Lower leg skin (tissue), 3 donors: ENCODE measurements around the gene GPC5.
"Not testable (repeated sequence)": the region's sequence is repeated elsewhere in the genome, so short reads cannot be mapped to it uniquely, and the experiment has no call there.

Experiments
- POLR2A ChIP-seq, 2 donors: fragments of 450-650 bp; IDR thresholded peaks; one replicate each; pipeline ENCODE4 v1.6.1; 2016 to 2017; ENCODE audit warnings: antibody characterized with exemption in 2 of 2, mild to moderate bottlenecking in 1 of 2, moderate library complexity in 1 of 2
- TF ChIP-seq, protein P1 (sequence below), 3 donors: fragments of 450-650 bp; IDR thresholded peaks; one replicate each; pipeline ENCODE4 v1.5.1; 2016; ENCODE audit warnings: antibody characterized with exemption in 3 of 3, mild to moderate bottlenecking in 3 of 3, moderate library complexity in 2 of 3

DNA sequence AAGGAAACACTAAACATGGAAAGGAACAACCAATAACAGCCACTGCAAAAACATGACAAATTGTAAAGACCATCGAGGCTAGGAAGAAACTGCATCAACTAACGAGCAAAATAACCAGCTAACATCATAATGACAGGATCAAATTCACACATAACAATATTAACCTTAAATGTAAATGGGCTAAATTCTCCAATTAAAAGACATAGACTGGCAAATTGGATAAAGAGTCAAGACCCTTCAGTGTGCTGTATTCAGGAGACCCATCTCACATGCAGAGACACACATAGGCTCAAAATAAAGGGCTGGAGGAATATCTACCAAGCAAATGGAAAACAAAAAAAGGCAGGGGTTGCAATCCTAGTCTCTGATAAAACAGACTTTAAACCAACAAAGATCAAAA, 1120.2 kb downstream of the GPC5 start:
- TF ChIP-seq, protein P1, sequence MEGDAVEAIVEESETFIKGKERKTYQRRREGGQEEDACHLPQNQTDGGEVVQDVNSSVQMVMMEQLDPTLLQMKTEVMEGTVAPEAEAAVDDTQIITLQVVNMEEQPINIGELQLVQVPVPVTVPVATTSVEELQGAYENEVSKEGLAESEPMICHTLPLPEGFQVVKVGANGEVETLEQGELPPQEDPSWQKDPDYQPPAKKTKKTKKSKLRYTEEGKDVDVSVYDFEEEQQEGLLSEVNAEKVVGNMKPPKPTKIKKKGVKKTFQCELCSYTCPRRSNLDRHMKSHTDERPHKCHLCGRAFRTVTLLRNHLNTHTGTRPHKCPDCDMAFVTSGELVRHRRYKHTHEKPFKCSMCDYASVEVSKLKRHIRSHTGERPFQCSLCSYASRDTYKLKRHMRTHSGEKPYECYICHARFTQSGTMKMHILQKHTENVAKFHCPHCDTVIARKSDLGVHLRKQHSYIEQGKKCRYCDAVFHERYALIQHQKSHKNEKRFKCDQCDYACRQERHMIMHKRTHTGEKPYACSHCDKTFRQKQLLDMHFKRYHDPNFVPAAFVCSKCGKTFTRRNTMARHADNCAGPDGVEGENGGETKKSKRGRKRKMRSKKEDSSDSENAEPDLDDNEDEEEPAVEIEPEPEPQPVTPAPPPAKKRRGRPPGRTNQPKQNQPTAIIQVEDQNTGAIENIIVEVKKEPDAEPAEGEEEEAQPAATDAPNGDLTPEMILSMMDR (IDR thresholded peaks at IDR 0.05): not testable (repeated sequence)
- TF ChIP-seq POLR2A (IDR thresholded peaks at IDR 0.05): not testable (repeated sequence)
